Chondrocyte (in vitro differentiated cells): Measurements from ENCODE around the gene RTN4RL1. TPM values are rescaled to one million over a fixed set of nuclear protein-coding genes. Genes with fewer than 3 reads are reported as not detected.

Experiments
- DNase-seq: peaks from one replicate; pipeline ENCODE4 v3.0.0; 2021; ENCODE audit warnings: mixed read lengths, low spot score
- H3K27ac Mint-ChIP-seq: one replicate; pipeline ENCODE4 v1.8.0; 2021; ENCODE audit warnings: mild to moderate bottlenecking, moderate library complexity, mixed read lengths; ENCODE audit not compliant: unreplicated experiment
- H3K27me3 Mint-ChIP-seq: 2 replicates; pipeline ENCODE4 v1.8.0; 2021; ENCODE audit warnings: low read depth, mixed read lengths
- H3K36me3 Mint-ChIP-seq: 2 replicates; pipeline ENCODE4 v1.8.0; 2021; ENCODE audit warnings: low read depth, mixed read lengths
- H3K4me1 Mint-ChIP-seq: 2 replicates; pipeline ENCODE4 v1.8.0; 2021; ENCODE audit warnings: low read depth, mild to moderate bottlenecking, mixed read lengths
- H3K4me3 Mint-ChIP-seq: one replicate; pipeline ENCODE4 v1.8.0; 2021; ENCODE audit warnings: mild to moderate bottlenecking, moderate library complexity, mixed read lengths; ENCODE audit not compliant: unreplicated experiment
- H3K9me3 Mint-ChIP-seq: 2 replicates; pipeline ENCODE4 v1.8.0; 2021; ENCODE audit warnings: low read depth, mixed read lengths
- CTCF ChIP-seq: fragments of 200-600 bp; sonication (generic); IDR thresholded peaks from 2 replicates; pipeline ENCODE4 v1.5.0; 2021; ENCODE audit warnings: antibody characterized with exemption, mild to moderate bottlenecking, moderate library complexity
- total RNA-seq: library from RNA; stranded (reverse); gene quantifications from 3 replicates; pipeline ENCODE4 v1.2.1, GENCODE V29; 2021

The RTN4RL1 gene
- total RNA-seq, 1 donor from 2014 or later = 0.47 TPM

GRCh38 chr17:1940810-1941185, 84.3 kb downstream of the RTN4RL1 start:
- no peak overlapping the region for H3K4me3 Mint-ChIP-seq
- H3K4me1 Mint-ChIP-seq = no peaks in the 10 kb centered on the region
- H3K27me3 Mint-ChIP-seq = no peaks in the 10 kb centered on the region
- H3K9me3 Mint-ChIP-seq = no peaks in the 10 kb centered on the region
- DNase-seq = no peak
- no peak overlapping the region for H3K27ac Mint-ChIP-seq
- TF ChIP-seq CTCF = no peak
- no peaks in the 10 kb centered on the region for H3K36me3 Mint-ChIP-seq

- DNase-seq = no peak
- Mint-ChIP-seq H3K4me1 (no peaks in the 10 kb centered on the region), H3K27ac (no peak overlapping the region), H3K36me3 (no peaks in the 10 kb centered on the region), H3K4me3 (no peak overlapping the region), H3K27me3 (peaks cover 2% of the 10 kb centered on the region), H3K9me3 (no peaks in the 10 kb centered on the region)
- TF ChIP-seq CTCF = no peak
These were observed 84.9 kb downstream of the RTN4RL1 start for GRCh38 chr17:1939981-1940809.

- Mint-ChIP-seq H3K36me3 (no peaks in the 10 kb centered on the region), H3K27ac (no peak overlapping the region), H3K9me3 (no peaks in the 10 kb centered on the region), H3K4me1 (no peaks in the 10 kb centered on the region), H3K27me3 (peaks cover 9% of the 10 kb centered on the region), H3K4me3 (no peak overlapping the region)
- no peak for DNase-seq
- TF ChIP-seq CTCF = no peak
These were observed 87.7 kb downstream of the RTN4RL1 start for GRCh38 chr17:1937461-1937860.

- H3K27ac Mint-ChIP-seq = no peak overlapping the region
These were observed 88.4 kb downstream of the RTN4RL1 start for GRCh38 chr17:1936766-1937165.

GRCh38 chr17:1934901-1935300, 90.2 kb downstream of the RTN4RL1 start:
- Mint-ChIP-seq H3K27me3 (peaks cover 18% of the 10 kb centered on the region), H3K27ac (no peak overlapping the region), H3K4me1 (no peaks in the 10 kb centered on the region), H3K9me3 (no peaks in the 10 kb centered on the region), H3K4me3 (no peak overlapping the region), H3K36me3 (no peaks in the 10 kb centered on the region)
- no peak for DNase-seq
- TF ChIP-seq CTCF = no peak

More at GRCh38 chr17:1936766-1937165, 88.4 kb downstream of the RTN4RL1 start:
- H3K27me3 Mint-ChIP-seq = peaks cover 9% of the 10 kb centered on the region
- no peaks in the 10 kb centered on the region for H3K4me1 Mint-ChIP-seq
- no peaks in the 10 kb centered on the region for H3K36me3 Mint-ChIP-seq
- no peak for TF ChIP-seq CTCF
- H3K9me3 Mint-ChIP-seq = no peaks in the 10 kb centered on the region
- DNase-seq = no peak
- no peak overlapping the region for H3K4me3 Mint-ChIP-seq
